Measurements from ENCODE around the gene PIP5K1C.

The PIP5K1C gene

GRCh38 chr19:3620145-3620816 is 80.0 kb downstream of the PIP5K1C start:
- no peak for DNase-seq
- in situ Hi-C loops (cut with HindIII; ENCODE audit: low pct_ligation_motif_present, low pct_unique_long_range_greater_than_20kb, low sequenced_read_pairs): no loop called here

GRCh38 chr19:3619631-3620012 is 80.6 kb downstream of the PIP5K1C start:
- in situ Hi-C loops (cut with HindIII; ENCODE audit: low pct_ligation_motif_present, low pct_unique_long_range_greater_than_20kb, low sequenced_read_pairs): no loop called here

GRCh38 chr19:3618811-3619630 is 81.2 kb downstream of the PIP5K1C start:
- in situ Hi-C loops (cut with HindIII; ENCODE audit: low pct_ligation_motif_present, low pct_unique_long_range_greater_than_20kb, low sequenced_read_pairs): no loop called here

More at GRCh38 chr19:3619631-3620012, 80.6 kb downstream of the PIP5K1C start:
- no peak for DNase-seq

GRCh38 chr19:3618144-3618810 is 82.0 kb downstream of the PIP5K1C start:
- peak; percentile 41 for DNase-seq
- in situ Hi-C loops (cut with HindIII; ENCODE audit: low pct_ligation_motif_present, low pct_unique_long_range_greater_than_20kb, low sequenced_read_pairs): no loop called here

More at GRCh38 chr19:3618811-3619630, 81.2 kb downstream of the PIP5K1C start:
- DNase-seq: no peak

- no peak for DNase-seq
- in situ Hi-C loops (cut with HindIII; ENCODE audit: low pct_ligation_motif_present, low pct_unique_long_range_greater_than_20kb, low sequenced_read_pairs): no loop called here
These were observed 82.8 kb downstream of the PIP5K1C start for GRCh38 chr19:3617463-3617862.

- in situ Hi-C loops (cut with HindIII; ENCODE audit: low pct_ligation_motif_present, low pct_unique_long_range_greater_than_20kb, low sequenced_read_pairs): no loop called here
- DNase-seq: no peak
These were observed 84.6 kb downstream of the PIP5K1C start for GRCh38 chr19:3615524-3616135.

DNA sequence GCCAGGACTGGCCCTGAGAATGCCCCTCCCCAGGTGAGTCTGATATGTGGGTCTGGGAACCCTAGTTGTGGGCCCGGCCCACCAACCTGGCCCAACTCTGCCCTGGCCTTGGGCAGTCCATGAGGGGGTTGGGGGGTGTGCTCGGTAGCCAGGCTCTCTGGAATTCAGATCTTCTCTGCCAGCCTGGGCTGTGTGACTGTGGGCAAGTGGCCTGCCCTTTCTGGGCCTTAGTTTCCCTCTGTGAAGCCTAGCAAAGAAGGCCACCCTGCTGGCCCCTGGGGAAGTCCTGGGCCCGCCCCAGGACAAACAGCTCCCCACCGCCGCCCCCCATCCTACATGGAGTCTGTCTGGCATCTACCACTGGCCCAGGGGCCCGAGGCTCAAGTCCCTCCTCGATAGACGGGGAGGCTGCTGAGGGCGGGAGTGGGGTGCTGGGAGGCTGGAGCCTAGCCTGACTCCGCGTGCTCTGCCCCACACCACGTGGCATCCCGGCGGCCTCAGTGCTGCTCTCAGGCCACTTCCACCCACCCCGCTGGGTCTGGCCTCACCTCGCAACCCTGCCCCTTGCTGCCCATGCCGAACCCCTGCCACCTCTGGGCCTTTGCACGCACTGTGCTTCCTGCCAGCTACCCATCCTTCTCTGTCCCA is 85.3 kb downstream of the PIP5K1C start:
- no peak for DNase-seq
- in situ Hi-C loops (cut with HindIII; ENCODE audit: low pct_ligation_motif_present, low pct_unique_long_range_greater_than_20kb, low sequenced_read_pairs): no loop called here

- no peak for DNase-seq
- in situ Hi-C loops (cut with HindIII; ENCODE audit: low pct_ligation_motif_present, low pct_unique_long_range_greater_than_20kb, low sequenced_read_pairs): no loop called here
These were observed 86.2 kb downstream of the PIP5K1C start for GRCh38 chr19:3613818-3614661.

DNA sequence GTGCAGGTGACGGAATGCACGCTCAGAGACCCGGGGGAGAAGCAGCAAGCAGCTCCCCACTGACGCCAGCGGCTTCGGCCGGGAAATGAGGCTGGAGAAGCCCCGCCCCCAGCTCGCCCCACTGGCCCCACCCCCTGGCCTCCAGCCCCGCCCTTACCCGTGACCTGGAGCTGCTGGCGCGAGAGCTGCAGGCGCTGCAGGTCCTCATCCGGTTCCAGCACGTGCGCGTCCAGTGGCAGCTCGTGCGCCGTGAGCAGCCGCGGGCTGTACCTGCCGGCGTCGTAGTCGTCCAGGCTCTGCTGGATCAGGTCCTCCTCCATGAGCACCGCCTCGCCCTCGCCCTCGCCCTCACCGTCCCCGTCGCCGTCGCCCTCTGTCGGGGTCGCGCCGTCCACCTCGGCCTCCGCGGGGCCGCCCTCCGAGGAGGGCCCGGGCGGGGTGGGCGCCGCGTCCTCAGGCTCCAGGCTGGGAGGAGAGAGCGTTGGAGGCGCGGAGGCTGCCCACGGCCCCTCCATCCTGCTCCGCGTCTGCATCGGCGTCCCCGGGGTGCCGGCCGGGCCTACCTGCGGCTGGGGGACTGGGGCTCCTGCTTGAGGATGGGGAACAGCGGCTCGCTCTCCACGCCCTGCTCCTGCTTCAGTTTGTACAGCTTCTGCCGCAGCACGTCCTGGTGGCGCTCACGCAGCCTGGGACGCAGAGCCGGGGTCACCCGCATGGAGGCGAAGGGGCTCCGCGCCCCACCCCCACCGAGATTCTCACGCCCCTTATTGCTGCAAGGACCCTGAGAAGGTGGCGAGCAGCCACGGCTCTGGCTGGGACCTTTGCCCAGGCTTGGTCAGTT is 87.1 kb downstream of the PIP5K1C start:
- no peak for DNase-seq
- in situ Hi-C loops (cut with HindIII; ENCODE audit: low pct_ligation_motif_present, low pct_unique_long_range_greater_than_20kb, low sequenced_read_pairs): no loop called here

DNA sequence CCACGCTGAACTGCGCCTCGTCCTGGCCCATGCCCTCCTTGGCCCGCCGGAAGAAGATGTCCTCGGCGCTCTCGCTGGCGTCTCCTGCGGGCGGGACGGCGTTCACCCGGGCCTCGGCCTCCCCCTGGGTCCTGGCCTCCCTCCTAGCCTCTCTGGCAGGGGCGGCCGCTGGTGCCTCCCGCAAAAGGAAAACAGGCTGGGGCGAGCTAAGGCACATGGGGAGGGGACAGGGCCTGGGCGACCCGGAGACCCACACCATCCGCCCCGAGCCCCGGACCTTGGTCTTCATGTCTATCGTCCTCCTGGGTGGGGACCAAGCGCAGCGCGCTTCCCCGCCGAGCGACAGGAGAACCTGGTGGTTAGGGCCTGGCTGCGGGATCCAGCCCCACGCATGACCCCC is 87.9 kb downstream of the PIP5K1C start:
- in situ Hi-C loops (cut with HindIII; ENCODE audit: low pct_ligation_motif_present, low pct_unique_long_range_greater_than_20kb, low sequenced_read_pairs): no loop called here

DNA sequence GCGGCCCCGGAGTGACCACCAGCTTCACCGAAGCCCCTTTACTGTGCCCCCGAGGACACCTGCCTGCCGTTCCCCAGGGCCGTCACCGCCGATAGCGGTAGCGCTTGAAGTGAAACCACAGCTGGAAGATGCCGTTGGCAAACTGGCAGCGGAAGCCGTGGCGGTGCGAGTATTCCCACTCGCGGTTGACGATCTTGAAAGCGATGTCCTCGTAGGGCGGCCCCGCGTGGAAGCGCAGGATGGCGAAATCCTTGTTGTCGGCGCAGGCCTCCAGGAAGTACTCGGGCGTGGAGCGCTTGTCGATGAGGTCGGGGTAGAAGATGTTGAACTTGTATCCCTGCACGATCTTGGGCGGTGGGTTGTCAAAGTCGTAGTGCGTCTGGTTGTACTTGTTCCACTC is 88.4 kb downstream of the PIP5K1C start:
- in situ Hi-C loops (cut with HindIII; ENCODE audit: low pct_ligation_motif_present, low pct_unique_long_range_greater_than_20kb, low sequenced_read_pairs): no loop called here
- no peak for DNase-seq

More for the DNA sequence above, 87.9 kb downstream of the PIP5K1C start:
- no peak for DNase-seq

GRCh38 chr19:3610745-3611717 is 89.2 kb downstream of the PIP5K1C start:
- no peak for DNase-seq
- in situ Hi-C loops (cut with HindIII; ENCODE audit: low pct_ligation_motif_present, low pct_unique_long_range_greater_than_20kb, low sequenced_read_pairs): no loop called here

DNA sequence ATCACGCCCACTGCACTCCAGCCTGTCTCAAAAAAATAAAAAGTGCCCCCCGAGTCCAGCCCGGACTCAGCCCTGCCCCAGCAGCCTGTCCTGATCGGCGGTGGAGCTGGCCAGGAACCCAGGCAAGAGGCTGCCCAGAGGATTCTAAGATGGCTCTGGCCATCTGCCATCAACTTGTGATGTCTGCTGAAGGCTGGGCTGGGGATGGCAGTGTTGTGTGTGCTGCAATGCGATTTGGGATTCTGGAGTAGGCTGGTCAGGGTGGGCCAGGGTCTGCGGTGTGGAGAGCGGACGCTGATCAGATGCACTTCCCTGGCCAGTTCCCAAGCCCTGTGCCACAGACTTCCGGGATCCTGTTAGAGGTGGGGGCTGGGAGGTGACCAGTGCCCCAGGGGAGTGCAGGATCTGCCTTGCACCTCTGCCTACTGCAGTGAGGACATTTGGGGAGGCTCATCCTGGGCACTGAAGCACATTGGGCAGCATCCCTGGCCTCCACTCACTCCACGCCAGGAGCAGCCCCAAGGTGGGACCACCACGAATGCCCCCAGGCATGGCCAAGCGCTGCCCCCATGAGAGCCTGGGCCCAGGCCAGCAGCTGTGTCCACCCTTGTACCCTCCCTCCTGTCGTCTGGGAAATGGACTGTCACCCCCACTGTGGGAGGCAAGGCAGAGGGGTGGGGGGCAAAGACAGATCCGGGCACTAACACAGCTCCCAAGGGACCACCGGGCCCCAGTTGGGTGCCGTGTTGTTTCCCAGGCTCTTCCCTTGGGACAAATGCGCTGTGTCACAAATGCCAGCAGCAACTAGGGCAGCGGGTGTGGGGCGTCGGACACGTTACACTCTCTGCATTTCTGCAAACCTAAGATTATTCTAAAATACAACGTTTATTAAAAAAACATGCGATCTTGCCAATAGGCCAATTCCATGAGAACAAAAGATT is 90.2 kb downstream of the PIP5K1C start:
- in situ Hi-C loops (cut with HindIII; ENCODE audit: low pct_ligation_motif_present, low pct_unique_long_range_greater_than_20kb, low sequenced_read_pairs): no loop called here
- DNase-seq: no peak

GRCh38 chr19:3608750-3609322 is 91.4 kb downstream of the PIP5K1C start:
- DNase-seq: no peak
- in situ Hi-C loops (cut with HindIII; ENCODE audit: low pct_ligation_motif_present, low pct_unique_long_range_greater_than_20kb, low sequenced_read_pairs): no loop called here

Data from ACHN (cell line).